SK-N-SH treated with all-trans-retinoic acid at 6 μM for 48 hours (cell line): ENCODE measurements around the gene PGAP6.

ENCODE experiments used
- ARNTL ChIP-seq: fragments of 450-650 bp; formaldehyde crosslinking; IDR thresholded peaks from 2 replicates; pipeline ENCODE4 v1.5.0; 2020; ENCODE audit warnings: low read depth, mild to moderate bottlenecking, moderate library complexity, borderline replicate concordance
- CREB5 ChIP-seq: fragments of 250-450 bp; sonication (Bioruptor Pico); IDR thresholded peaks from 2 replicates; pipeline ENCODE4 v1.5.1; 2020; ENCODE audit warnings: low read depth, mild to moderate bottlenecking, moderate library complexity
- ESRRG ChIP-seq: fragments of 250-450 bp; sonication (Bioruptor Pico); IDR thresholded peaks from 2 replicates; pipeline ENCODE4 v1.6.1; 2021; ENCODE audit warnings: mild to moderate bottlenecking
- PPARA ChIP-seq: fragments of 250-450 bp; sonication (Bioruptor Pico); IDR thresholded peaks from 2 replicates; pipeline ENCODE4 v1.5.0; 2020; ENCODE audit warnings: mild to moderate bottlenecking, borderline replicate concordance
- RARB ChIP-seq: fragments of 250-450 bp; sonication (Bioruptor Pico); IDR thresholded peaks from 2 replicates; pipeline ENCODE4 v1.8.0; 2021; ENCODE audit warnings: mild to moderate bottlenecking, moderate library complexity
- ZFP3 ChIP-seq: fragments of 250-450 bp; sonication (Bioruptor Pico); IDR thresholded peaks from 2 replicates; pipeline ENCODE4 v1.5.0; 2020; ENCODE audit warnings: mild to moderate bottlenecking, moderate library complexity
- ZFP30 ChIP-seq: fragments of 450-650 bp; formaldehyde crosslinking; IDR thresholded peaks from 2 replicates; pipeline ENCODE4 v1.5.0; 2022; ENCODE audit warnings: mild to moderate bottlenecking, moderate library complexity
- ZNF565 ChIP-seq: fragments of 450-650 bp; formaldehyde crosslinking; conservative IDR thresholded peaks from 2 replicates; pipeline ENCODE4 v1.5.0; 2020; ENCODE audit warnings: low read depth, mild to moderate bottlenecking, moderate library complexity
- TF ChIP-seq, protein P1 (sequence below): fragments of 250-450 bp; sonication (Bioruptor Pico); IDR thresholded peaks from 2 replicates; pipeline ENCODE4 v1.8.0; 2020; ENCODE audit warnings: mild to moderate bottlenecking, moderate library complexity, borderline replicate concordance
- TF ChIP-seq, protein P2 (sequence below): fragments of 250-450 bp; sonication (Bioruptor Pico); IDR thresholded peaks from 2 replicates; pipeline ENCODE4 v1.5.1; 2021; ENCODE audit warnings: mild to moderate bottlenecking, moderate library complexity

GRCh38 chr16:350203-350602 lies 31.6 kb downstream of the PGAP6 start:
- TF ChIP-seq, protein P1, sequence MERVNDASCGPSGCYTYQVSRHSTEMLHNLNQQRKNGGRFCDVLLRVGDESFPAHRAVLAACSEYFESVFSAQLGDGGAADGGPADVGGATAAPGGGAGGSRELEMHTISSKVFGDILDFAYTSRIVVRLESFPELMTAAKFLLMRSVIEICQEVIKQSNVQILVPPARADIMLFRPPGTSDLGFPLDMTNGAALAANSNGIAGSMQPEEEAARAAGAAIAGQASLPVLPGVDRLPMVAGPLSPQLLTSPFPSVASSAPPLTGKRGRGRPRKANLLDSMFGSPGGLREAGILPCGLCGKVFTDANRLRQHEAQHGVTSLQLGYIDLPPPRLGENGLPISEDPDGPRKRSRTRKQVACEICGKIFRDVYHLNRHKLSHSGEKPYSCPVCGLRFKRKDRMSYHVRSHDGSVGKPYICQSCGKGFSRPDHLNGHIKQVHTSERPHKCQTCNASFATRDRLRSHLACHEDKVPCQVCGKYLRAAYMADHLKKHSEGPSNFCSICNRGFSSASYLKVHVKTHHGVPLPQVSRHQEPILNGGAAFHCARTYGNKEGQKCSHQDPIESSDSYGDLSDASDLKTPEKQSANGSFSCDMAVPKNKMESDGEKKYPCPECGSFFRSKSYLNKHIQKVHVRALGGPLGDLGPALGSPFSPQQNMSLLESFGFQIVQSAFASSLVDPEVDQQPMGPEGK (CRISPR knock-in tag), result no peak
- TF ChIP-seq ARNTL (CRISPR knock-in tag), result no peak
- TF ChIP-seq ZFP3, result no peak
- no peak for TF ChIP-seq ZFP30 (CRISPR knock-in tag)
- no peak for TF ChIP-seq ZNF565 (CRISPR knock-in tag)
- no peak for TF ChIP-seq RARB (CRISPR knock-in tag)
- no peak for TF ChIP-seq CREB5 (CRISPR knock-in tag)
- TF ChIP-seq, protein P2, sequence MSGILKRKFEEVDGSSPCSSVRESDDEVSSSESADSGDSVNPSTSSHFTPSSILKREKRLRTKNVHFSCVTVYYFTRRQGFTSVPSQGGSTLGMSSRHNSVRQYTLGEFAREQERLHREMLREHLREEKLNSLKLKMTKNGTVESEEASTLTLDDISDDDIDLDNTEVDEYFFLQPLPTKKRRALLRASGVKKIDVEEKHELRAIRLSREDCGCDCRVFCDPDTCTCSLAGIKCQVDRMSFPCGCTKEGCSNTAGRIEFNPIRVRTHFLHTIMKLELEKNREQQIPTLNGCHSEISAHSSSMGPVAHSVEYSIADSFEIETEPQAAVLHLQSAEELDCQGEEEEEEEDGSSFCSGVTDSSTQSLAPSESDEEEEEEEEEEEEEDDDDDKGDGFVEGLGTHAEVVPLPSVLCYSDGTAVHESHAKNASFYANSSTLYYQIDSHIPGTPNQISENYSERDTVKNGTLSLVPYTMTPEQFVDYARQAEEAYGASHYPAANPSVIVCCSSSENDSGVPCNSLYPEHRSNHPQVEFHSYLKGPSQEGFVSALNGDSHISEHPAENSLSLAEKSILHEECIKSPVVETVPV (CRISPR knock-in tag), result no peak
- TF ChIP-seq PPARA (CRISPR knock-in tag), result no peak
- TF ChIP-seq ESRRG (CRISPR knock-in tag), result no peak
